IMR-90 (cell line): ENCODE data around the gene BTF3. TPM values are rescaled to one million over a fixed set of nuclear protein-coding genes. Genes with fewer than 3 reads are reported as not detected.

Experiments
- ATAC-seq: fragments of 200-7000 bp; cut with Tn5 transposase; 2 replicates; pipeline ENCODE4 v1.9.1; 2020; ENCODE audit warnings: low read depth, mild to moderate bottlenecking, moderate library complexity
- BruUV-seq: library from RNA; stranded (reverse); fragments of 400-500 nt; replicated peaks from 2 replicates; lab custom pipeline; 2021; lab: Mats Ljungman, UMichigan
- CTCF ChIA-PET: fragments of 300-600 bp; formaldehyde crosslinking; extraction: SDS; loops from one replicate; lab custom pipeline; 2021; ENCODE audit warnings: antibody characterized with exemption; lab: Yijun Ruan, JAX
- POLR2A ChIA-PET: fragments of 300-600 bp; sonication (Branson Sonifier 250); formaldehyde crosslinking; loops from one replicate; lab custom pipeline; 2022; ENCODE audit warnings: antibody characterized with exemption; ENCODE audit not compliant: unreplicated experiment; lab: Charles Lee
- DNase-seq: peaks from one replicate; pipeline ENCODE4 v3.0.0; 2013
- H2AFZ ChIP-seq: replicated peaks from 2 replicates; pipeline ENCODE3; 2013; ENCODE audit warnings: low read length, mild to moderate bottlenecking; ENCODE audit not compliant: poor library complexity
- H2AK5ac ChIP-seq: 2 replicates; pipeline ENCODE4 v1.6.1; 2013; ENCODE audit warnings: low read depth, low read length, inconsistent platforms
- H2AK9ac ChIP-seq: replicated peaks from 2 replicates; pipeline ENCODE3; 2013; ENCODE audit warnings: mild to moderate bottlenecking, low read depth, low read length, moderate library complexity; ENCODE audit not compliant: poor library complexity
- H2BK120ac ChIP-seq: 2 replicates; pipeline ENCODE4 v1.6.1; 2013; ENCODE audit warnings: low read depth, low read length, inconsistent platforms
- H2BK15ac ChIP-seq: 3 replicates; pipeline ENCODE4 v1.6.1; 2013; ENCODE audit warnings: low read depth, low read length, inconsistent platforms
- H2BK20ac ChIP-seq: 2 replicates; pipeline ENCODE4 v1.6.1; 2013; ENCODE audit warnings: low read depth, mild to moderate bottlenecking, inconsistent platforms, low read length, moderate library complexity
- H2BK5ac ChIP-seq: 2 replicates; pipeline ENCODE4 v1.6.1; 2013; ENCODE audit warnings: mild to moderate bottlenecking, low read depth, low read length, inconsistent platforms; ENCODE audit not compliant: poor library complexity, severe bottlenecking
- H3K14ac ChIP-seq: replicated peaks from 2 replicates; pipeline ENCODE4 v1.6.1; 2013; ENCODE audit warnings: low read depth, low read length, inconsistent platforms
- H3K18ac ChIP-seq: 2 replicates; pipeline ENCODE4 v1.6.1; 2013; ENCODE audit warnings: low read depth, low read length, control low read depth
- H3K23ac ChIP-seq: 2 replicates; pipeline ENCODE4 v1.6.1; 2013; ENCODE audit warnings: low read depth, low read length, inconsistent platforms
- H3K27ac ChIP-seq: 2 replicates; pipeline ENCODE4 v1.5.1; 2013; ENCODE audit warnings: mild to moderate bottlenecking, control low read depth, low read length; ENCODE audit not compliant: insufficient read depth
- H3K27me3 ChIP-seq: 2 replicates; pipeline ENCODE4 v1.6.1; 2013; ENCODE audit warnings: low read length; ENCODE audit not compliant: control insufficient read depth, insufficient read depth
- H3K36me3 ChIP-seq: 2 replicates; pipeline ENCODE4 v1.6.1; 2013; ENCODE audit warnings: low read length, mixed read lengths; ENCODE audit not compliant: control insufficient read depth, insufficient read depth
- H3K4ac ChIP-seq: 2 replicates; pipeline ENCODE4 v1.6.1; 2013; ENCODE audit warnings: low read depth, low read length, inconsistent platforms
- H3K4me1 ChIP-seq: 2 replicates; pipeline ENCODE4 v1.6.1; 2013; ENCODE audit warnings: low read length, mixed read lengths; ENCODE audit not compliant: control insufficient read depth, insufficient read depth
- H3K4me2 ChIP-seq: 2 replicates; pipeline ENCODE4 v1.6.1; 2013; ENCODE audit warnings: low read depth, mild to moderate bottlenecking, control low read depth, low read length, moderate library complexity
- H3K4me3 ChIP-seq: 2 replicates; pipeline ENCODE4 v1.5.1; 2013; ENCODE audit warnings: low read depth, mild to moderate bottlenecking, control low read depth, low read length, moderate library complexity; ENCODE audit not compliant: insufficient read depth
- H3K56ac ChIP-seq: 2 replicates; pipeline ENCODE4 v1.6.1; 2013; ENCODE audit warnings: low read length, inconsistent platforms; ENCODE audit not compliant: insufficient read depth; ENCODE audit errors: extremely low read depth
- H3K79me1 ChIP-seq, 2 experiments: 2 replicates each; pipeline ENCODE4 v1.6.1; 2013; ENCODE audit warnings: low read length in 2 of 2, inconsistent platforms in 1 of 2, low read depth in 1 of 2
- H3K9ac ChIP-seq: 2 replicates; pipeline ENCODE4 v1.6.1; 2013; ENCODE audit warnings: low read depth, low read length, control low read depth
- H3K9me1 ChIP-seq: 2 replicates; pipeline ENCODE4 v1.6.1; 2013; ENCODE audit warnings: low read length, inconsistent platforms; ENCODE audit not compliant: insufficient read depth
- H3K9me3 ChIP-seq: 2 replicates; pipeline ENCODE4 v1.6.1; 2013; ENCODE audit warnings: low read length; ENCODE audit not compliant: control insufficient read depth, insufficient read depth
- H4K20me1 ChIP-seq: 2 replicates; pipeline ENCODE4 v1.6.1; 2013; ENCODE audit warnings: low read length, inconsistent platforms; ENCODE audit not compliant: insufficient read depth
- H4K5ac ChIP-seq: 2 replicates; pipeline ENCODE4 v1.6.1; 2013; ENCODE audit warnings: mild to moderate bottlenecking, low read depth, low read length, control low read depth
- H4K8ac ChIP-seq, 2 experiments: 2 replicates each; pipeline ENCODE4 v1.6.1; 2013; ENCODE audit warnings: low read depth in 2 of 2, low read length in 2 of 2, control low read depth in 1 of 2, inconsistent platforms in 1 of 2
- H4K91ac ChIP-seq: 2 replicates; pipeline ENCODE4 v1.6.1; 2013; ENCODE audit warnings: low read depth, low read length, inconsistent platforms; ENCODE audit not compliant: insufficient read depth
- MAFK ChIP-seq: IDR thresholded peaks from 2 replicates; pipeline ENCODE4 v1.6.1; 2012; ENCODE audit warnings: low read depth, low read length, improper control_type of control experiment
- SMC3 ChIP-seq: fragments of 150-350 bp; IDR thresholded peaks from 2 replicates; pipeline ENCODE4 v1.6.1; 2016; ENCODE audit warnings: low read depth, mild to moderate bottlenecking, antibody characterized with exemption, low read length, moderate library complexity
- WGBS, 2 experiments: methylation state at CpG; one replicate each; pipeline versions ENCODE4 v1.1.5 to v1.1.7; 2013; ENCODE audit warnings: missing lambda C conversion rate in 2 of 2; ENCODE audit not compliant: insufficient read length in 1 of 2; ENCODE audit errors: extremely low coverage in 2 of 2; 5-methylcytosine and 5-hydroxymethylcytosine counted together
- dilution Hi-C: fragments of 300-500 bp; cut with HindIII; formaldehyde crosslinking; loops from one replicate; pipeline ENCODE4 v1.14.3; 2018; ENCODE audit warnings: low sequenced_read_pairs; ENCODE audit not compliant: unreplicated experiment
- in situ Hi-C: fragments of 300-500 bp; cut with MboI; formaldehyde crosslinking; loops from 3 replicates; pipeline ENCODE4 v1.14.3; 2019; ENCODE audit warnings: low sequenced_read_pairs, inconsistent platforms, mixed read lengths
- intact Hi-C: fragments of 100-400 bp; cut with micrococcal nuclease; formaldehyde crosslinking; loops from 2 replicates; pipeline ENCODE4 v1.10.0; 2022
- polyA plus RNA-seq, 3 experiments: library from polyadenylated mRNA; depleted of rRNA; stranded (reverse); fragments of >200 nt; gene quantifications; 2 replicates each; pipeline ENCODE4 v1.2.3, GENCODE V29; 2012; ENCODE audit warnings: low replicate concordance in 1 of 3
- total RNA-seq: library from RNA; depleted of rRNA; stranded (reverse); fragments of >200 nt; gene quantifications from 2 replicates; pipeline ENCODE4 v1.2.3, GENCODE V29; 2012

BTF3 gene
- total and polyA plus RNA-seq, 2 of the 4 experiments (the other 2 are of a cell fraction): 225 to 443 TPM

DNA sequence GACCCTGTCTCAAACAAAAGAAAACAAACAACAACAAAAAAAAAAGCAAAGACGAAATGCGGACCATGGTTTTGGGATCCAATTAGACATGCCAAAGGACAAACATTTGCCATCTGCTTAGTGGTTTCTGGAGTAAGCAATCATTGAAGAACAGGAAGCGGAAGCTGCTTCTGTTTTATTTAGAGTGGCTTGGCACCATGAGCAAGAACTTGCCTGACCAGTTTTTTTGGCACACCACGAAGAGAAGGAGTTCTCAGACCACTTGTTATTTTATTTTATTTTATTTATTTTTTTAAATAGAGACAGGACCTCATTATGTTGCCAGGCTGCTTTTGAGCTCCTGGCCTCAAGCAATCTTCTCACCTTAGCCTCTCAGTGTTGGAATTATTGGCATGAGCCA lies 17.0 kb downstream of the BTF3 start:
- no TSS peak for BruUV-seq
- Histone ChIP-seq H3K14ac (no peak overlapping the region), H3K4me2 (no peak overlapping the region), H3K9ac (no peak overlapping the region), H2AFZ (no peak overlapping the region), H3K9me3 (no peaks in the 10 kb centered on the region), H4K5ac (no peak overlapping the region), H4K91ac (no peak overlapping the region), H3K56ac (no peak overlapping the region), H3K23ac (no peak overlapping the region), H3K79me1 (no peaks in the 10 kb centered on the region), H3K18ac (no peak overlapping the region), H3K4me3 (no peak overlapping the region), H2AK9ac (no peak overlapping the region), H3K36me3 (no peaks in the 10 kb centered on the region), H3K27ac (no peak overlapping the region), H2BK5ac (no peak overlapping the region), H2BK120ac (no peak overlapping the region), H3K9me1 (0 out of 2 replicates have a peak, but pooled peaks cover 4% of the 10 kb centered on the region), H3K4me1 (no peaks in the 10 kb centered on the region), H2BK15ac (no peak overlapping the region), H4K8ac (no peak overlapping the region), H2BK20ac (no peak overlapping the region), H4K20me1 (no peaks in the 10 kb centered on the region), H3K4ac (no peak overlapping the region), H3K27me3 (no peaks in the 10 kb centered on the region), H2AK5ac (no peak overlapping the region)
- in situ Hi-C loops (no loop called here), intact Hi-C loops (no loop called here), dilution Hi-C loops (no loop called here)
- DNase-seq: no peak
- TF ChIP-seq MAFK: no peak
- no peak for TF ChIP-seq SMC3
- ATAC-seq: no peak
- ChIA-PET POLR2A (no interaction called here), CTCF (no interaction called here)
- no CpG with 5 or more reads among the region's 4 CpGs for WGBS, 2 experiments
